SKM-1 (cell line): ENCODE results near the gene EXOSC10.
"Not testable (repeated sequence)": the region's sequence is repeated elsewhere in the genome, so short reads cannot be mapped to it uniquely, and the experiment has no call there.

Experiments used
- DNase-seq: peaks from one replicate; lab custom pipeline; 2025; ENCODE audit not compliant: unreplicated experiment; lab: John Stamatoyannopoulos, UW

EXOSC10 gene

DNA sequence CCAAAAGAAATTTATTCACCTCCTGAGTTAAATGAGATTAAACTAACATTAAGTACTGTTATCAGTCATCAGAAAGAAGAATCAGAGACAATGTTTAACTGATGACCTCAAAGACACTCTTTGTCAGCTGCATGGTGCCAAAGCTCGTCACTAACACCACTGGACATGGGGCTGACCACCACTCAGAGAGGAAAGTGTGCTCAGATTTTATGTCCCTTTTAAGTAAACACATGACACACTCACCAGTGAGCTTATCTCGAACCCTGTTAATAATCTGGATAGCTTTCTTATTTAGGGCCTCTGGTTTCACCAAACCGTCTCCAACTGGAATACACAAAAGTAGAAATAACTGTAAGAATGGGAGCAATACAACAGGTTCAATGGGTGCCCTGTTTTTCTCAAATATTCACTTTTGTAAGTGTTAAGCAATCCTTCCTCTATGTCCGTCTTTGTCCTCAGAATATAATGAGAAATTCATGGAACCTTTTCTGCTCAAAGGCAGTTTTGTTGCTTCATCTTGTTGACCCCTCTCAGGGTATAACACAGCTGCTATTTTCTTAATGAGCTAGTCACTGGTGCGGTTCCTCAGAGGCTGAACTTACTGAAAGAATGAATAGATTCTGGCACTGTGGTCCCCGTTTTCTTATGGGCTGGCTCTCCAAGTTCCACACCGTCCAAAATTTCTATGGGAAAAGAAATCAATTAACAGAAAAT lies 9.5 kb upstream of the EXOSC10 start:
- DNase-seq, result no peak

DNA sequence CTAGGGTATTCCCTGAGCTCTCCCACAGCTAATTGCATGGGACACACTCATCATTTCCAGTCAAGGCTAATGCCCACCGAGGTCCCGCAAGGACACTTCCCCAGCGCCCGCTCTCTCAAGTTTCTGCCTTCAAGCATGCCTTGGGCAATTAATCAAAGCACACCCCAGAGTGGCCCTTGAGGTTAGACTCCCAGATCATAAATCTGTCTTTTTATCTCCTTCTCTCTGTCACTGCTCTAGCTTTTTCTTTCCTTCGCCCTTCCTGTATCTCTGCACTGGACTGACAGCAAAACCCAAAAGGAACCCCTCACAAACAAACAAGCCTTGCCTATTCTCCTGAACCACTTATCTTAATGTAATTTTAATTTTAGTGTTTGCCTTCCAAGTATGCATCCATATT lies 7.9 kb upstream of the EXOSC10 start:
- DNase-seq, result no peak

DNA sequence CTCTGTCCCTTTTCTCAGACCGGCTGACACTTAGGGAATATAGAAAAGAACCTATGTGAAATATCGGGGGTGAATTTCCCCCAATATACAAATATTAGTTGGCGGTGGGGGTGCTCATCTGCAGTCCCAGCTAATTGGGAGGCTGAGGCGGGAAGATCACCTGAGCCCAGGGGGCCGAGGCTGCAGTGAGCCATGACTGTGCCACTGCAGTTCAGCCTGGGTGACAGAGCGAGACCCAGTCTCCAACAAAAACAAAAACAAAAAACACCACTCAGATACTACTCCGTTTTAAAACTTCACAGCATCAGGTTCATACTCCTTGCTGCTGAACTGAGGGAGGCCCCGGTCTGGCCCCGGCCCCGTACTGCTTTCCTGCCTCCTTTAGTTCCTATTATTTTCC lies 5.9 kb upstream of the EXOSC10 start:
- no peak for DNase-seq

DNA sequence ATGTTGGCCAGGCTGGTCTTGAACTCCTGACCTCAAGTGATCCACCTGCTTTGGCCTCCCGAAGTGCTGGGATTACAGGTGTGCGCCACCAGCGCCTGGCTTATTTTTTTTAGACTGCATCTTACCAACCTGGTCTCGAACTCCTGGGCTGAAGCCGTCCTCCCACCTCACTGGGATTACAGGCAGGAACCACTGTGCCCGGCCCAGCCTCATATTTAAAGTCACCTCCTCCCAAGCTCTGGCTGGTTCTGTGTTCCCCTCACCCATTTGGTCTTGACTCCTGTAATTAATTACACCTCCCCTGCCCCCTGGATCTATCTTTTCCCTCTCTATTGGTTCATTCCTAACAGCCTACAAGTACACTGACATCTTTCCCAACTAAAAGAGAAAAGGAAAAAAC lies 1.7 kb upstream of the EXOSC10 start:
- no peak for DNase-seq

DNA sequence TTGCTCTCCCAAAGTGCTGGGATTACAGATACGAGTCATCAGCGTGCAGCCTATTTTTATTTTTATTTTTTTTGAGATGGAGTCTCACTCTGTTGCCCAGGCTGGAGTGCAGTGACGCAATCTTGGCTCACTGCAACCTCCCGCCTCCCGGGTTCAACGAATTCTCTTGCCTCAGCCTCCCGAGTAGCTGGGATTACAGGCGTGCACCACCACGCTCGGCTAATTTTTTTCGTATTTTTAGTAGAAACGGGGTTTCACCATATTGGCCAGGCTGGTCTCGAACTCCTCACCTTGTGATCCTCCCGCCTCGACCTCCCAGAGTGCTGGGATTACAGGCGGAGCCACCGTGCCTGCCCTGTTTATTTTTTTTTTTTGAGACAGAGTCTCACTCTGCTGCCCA lies 1.1 kb upstream of the EXOSC10 start:
- not testable (repeated sequence) for DNase-seq

DNA sequence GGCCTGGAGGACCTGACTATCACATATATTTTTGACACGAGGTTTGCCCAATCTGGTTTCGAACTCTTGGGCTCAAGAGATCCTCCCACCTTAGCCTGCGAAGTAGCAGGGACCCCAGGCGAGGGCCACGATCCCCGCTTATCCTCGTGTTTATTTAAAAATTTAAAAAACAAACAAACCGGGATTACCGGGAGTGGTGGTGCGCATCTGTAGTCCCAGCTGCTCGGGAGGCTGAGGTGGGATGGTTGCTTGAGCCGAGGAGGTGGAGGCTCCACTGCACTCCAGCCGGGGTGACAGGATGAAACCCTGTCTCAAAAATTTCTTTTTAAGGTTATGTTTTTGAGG lies 452 bp upstream of the EXOSC10 start:
- DNase-seq, result no peak

DNA sequence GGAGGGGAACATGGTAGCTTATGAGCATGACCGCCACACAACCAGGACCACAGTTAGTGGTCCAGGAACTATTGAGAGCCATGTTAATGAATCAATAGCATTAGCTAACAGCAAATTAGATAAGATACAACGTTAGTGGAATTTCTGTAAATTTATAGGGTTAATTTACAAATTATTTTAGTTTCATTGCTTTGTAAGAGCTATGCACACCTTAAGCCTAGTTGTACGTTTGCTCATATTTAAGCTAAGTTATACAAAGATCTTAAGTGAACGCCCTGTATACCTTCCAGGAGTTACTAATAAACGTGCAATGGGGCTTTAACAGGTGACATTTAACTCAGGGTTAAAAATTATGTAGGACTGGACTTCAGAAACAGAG lies 749 bp downstream of the EXOSC10 start:
- DNase-seq, result no peak

DNA sequence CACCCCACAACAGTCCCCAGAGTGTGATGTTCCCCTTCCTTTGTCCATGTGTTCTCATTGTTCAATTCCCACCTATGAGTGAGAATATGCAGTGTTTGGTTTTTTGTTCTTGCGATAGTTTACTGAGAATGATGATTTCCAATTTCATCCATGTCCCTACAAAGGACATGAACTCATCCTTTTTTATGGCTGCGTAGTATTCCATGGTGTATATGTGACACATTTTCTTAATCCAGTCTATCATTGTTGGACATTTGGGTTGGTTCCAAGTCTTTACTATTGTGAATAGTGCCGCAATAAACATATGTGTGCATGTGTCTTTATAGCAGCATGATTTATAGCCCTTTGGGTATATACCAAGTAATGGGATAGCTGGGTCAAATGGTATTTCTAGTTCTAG lies 15.9 kb downstream of the EXOSC10 start:
- not testable (repeated sequence) for DNase-seq

DNA sequence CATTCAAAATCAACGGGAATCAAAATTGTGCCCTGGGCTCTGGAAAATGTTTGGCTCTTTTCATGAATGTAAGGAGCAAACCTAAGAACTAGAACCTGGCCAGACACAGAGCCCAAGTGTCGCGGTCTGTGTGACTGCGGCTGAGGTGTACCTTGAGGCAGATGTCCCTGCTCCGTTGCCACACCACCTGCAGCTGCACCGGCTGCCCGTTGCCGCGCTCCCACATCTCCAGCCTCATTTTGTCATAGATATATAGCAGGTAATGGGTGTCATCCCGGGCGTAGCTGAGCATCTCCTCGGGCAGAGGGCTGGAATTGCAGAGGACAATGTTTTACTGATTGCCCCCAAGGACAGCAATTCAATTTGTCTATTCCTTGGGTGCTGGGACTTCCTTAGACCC lies 18.7 kb downstream of the EXOSC10 start:
- DNase-seq, result no peak

DNA sequence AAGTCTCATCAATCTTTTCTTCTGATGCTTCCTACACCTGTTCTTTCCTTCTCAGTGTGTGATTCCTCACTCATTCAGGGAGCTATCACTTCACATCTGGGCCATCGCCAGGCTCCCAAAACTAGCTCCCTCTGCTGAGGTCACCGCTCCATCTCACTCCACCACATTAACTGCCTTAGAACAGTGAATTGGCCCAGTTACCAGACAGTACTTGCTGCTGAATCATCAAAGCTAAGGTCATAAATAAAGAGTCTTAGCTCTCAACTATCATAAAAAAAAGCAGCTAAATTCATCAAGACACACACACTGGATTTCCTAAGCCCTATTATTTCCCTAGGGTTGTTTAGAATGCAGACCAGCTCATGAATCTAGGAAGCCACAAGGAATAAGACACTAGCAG lies 21.0 kb downstream of the EXOSC10 start:
- no peak for DNase-seq

DNA sequence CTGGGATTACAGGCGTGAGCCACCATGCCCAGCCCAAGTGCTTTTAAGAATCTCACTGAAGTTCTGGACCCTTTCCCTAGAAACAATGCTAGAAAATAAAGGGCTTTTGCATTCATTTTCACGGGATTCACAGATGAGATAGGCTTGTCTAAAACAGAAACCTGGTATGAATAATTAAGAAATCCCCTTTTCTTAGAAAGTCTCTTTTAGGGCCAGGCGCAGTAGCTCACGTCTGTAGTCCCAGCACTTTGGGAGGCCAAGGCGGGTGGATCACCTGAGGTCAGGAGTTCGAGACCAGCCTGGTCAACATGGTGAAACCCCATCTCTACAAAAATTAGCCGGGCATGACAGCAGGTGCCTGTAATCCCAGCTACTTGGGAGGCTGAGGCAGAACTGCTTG lies 26.3 kb downstream of the EXOSC10 start:
- not testable (repeated sequence) for DNase-seq

DNA sequence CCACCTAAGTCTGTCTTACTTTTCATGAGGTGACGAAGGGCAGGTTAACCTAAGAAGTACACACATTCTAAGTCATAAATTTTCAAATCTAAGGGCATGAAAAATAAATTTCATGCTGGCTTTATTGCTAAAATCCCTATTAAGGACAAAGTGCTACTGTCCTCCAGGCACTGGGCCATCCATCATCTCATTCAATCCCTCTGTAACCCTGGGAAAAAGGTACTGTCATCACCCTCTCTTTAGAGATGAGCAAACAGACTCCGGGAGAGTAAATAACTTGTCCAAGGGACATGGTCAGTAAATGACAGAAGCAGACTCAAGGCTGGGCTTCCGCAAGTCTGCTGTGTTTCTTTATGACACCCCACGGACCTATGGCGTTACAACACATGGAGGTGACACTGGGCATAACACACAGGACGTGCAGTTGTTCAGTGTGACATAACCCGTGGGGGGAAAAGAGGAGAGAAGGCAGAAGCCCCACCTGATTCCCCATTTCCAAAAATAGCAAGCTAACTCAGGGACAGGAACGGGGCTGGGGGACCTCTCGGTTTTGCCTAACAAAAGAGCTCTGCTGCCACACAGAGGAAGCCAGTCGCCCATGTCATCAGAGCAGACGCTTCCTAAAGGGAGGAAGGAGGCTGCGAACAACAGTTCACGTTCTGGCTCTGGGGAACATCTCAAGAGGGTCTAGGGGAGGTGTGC lies 27.3 kb downstream of the EXOSC10 start:
- DNase-seq, result no peak

DNA sequence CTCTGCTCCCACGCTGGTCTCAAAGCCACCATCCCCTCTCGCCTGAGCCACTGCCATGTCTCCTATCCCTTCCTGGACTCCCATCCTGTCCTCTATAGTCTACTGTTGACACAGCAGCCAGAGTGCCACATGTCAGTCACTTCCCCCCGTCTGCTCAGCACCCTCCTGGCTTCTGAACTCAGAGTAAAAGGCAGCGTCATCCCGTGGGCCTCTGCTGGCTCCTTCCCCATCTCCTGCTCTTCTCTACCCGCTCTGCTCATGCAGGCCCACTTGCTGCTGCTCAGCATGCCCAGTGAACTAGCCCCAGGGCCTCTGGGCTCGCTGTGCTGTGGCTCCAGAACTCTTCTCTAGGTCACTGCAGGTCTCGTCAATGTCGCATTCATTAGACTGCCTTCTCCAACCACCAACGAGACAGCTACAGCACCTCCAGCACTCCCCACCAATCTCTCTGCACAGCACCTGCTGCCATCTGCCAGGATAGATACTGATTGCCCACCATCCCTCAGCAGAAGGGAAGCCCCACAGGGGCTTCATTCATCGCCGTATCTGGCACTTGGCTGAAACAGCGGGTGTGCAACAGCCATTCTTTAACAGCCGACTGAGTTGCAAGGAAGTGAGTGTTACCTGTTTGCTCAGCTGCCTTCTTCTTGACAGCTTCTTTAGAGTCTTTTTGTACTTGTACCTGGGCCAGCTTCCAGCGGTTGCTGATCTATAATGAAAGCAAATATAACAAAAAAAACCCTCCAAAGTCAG lies 28.0 kb downstream of the EXOSC10 start:
- no peak for DNase-seq

DNA sequence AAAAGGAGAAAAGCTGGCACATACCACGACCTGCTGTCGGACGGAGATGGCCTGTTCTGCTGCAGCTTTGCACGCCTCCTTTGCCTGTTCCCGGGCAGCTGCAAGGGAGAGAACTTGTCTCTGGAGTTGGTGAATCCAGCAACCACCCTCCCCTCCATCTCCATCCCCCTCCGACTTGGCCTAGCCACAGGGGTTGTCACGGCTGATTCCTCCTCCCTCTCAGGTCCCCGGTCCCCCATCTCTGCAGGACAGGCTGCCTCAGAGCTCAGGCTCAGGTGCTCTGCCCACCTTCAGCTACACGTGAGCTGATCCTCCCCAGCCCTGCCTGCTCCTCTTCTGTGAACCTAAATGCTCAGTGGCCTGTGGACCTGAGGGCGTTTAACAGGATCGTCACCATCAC lies 28.8 kb downstream of the EXOSC10 start:
- DNase-seq, result no peak

DNA sequence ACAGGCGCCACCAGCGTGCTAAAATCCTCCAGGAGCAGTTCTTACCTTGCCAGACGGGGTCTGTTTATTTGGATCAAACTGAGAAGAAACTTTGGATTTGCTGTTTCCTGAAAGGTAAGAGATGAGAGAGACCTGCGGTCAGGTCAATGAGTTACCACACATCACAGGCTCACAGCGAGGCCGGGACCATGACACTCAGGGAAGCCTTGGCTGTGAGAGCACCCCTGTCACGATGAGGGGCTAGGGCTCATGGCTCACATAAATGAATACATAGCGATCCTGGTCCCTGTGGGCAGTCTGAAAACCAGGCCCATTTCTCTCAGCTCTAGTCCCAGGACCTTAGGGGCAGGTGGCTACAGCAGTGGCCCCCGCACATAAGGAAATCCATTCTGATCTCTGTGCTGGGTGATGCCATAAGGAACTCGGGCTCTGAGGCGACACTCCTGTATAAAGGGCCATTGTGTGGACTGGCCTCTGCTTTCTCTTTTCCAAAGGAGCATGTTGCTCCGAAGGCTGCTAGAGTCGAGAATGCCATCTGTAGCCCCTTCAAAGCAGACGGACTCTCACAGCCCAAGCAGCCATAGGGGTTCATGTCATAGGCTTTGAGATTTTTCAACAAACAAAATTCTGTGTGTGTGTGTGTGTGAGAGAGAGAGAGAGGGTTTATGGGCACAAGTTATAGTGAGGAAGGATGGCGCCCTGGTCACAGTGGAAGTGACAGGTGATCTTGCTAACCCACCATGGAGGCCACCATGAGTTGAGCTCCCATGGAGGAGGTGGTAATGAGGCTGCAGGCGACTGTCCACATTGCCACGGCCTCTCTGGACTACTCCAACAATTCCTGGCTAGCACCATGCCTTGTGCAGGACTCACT lies 30.8 kb downstream of the EXOSC10 start:
- no peak for DNase-seq

DNA sequence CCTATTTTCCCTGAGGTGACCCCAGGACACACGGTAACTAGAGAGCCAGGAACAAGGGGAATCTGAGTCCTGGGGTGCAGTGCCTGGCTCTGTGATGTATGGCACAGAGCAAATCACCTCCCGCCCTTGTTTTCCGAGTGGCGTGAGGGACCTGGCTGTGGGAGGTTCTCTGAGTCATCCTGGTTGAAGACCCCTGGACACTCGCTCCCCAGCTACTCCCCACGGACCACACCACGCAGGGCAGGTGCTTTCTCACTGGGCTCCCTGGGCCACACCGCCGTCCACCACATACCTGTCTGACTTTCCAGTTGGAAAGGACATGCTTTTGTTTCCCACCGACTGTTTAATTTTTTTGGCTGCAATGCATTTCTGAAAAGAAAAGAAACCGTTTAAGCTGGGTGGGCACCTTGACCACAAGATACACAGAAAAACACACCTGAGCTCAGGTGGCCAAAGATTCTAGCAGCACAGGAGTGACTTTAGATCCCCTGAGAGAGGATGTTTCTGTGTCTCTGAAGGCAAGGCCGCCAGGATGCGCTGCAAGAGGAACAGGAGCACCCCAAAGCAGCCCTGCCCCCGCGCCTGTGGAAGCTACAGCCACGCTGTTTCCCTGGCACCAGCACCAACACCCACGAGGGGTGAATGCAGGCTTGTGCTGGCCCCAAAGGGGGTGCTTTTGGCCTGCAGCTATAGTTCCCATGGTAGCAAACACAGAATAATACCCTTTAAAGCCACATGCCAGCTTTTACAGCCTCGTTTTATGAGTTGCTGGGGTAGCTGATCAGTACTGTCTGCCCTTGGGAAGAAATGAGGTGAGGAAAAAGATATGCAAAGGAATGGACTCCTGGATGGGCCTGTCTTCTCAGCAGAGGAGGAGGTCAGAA lies 31.7 kb downstream of the EXOSC10 start:
- DNase-seq, result no peak

DNA sequence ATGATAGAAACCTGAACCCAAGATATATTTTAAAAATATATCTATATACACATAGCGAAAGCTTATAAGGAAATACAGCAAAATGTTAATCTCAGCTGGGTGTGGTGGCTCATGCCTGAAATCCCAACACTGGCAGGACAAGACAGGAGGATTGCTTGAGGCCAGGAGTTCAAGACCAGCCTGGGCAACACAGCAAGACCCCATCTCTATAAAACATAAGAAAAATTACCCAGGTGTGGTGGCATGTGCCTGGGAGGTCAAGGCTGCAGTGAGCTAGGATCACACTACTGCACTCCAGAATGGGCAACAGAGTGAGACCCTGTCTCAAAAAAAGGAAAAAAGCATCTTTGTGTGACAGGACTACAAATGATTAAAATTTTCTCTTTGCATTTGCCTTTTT lies 33.9 kb downstream of the EXOSC10 start:
- no peak for DNase-seq

DNA sequence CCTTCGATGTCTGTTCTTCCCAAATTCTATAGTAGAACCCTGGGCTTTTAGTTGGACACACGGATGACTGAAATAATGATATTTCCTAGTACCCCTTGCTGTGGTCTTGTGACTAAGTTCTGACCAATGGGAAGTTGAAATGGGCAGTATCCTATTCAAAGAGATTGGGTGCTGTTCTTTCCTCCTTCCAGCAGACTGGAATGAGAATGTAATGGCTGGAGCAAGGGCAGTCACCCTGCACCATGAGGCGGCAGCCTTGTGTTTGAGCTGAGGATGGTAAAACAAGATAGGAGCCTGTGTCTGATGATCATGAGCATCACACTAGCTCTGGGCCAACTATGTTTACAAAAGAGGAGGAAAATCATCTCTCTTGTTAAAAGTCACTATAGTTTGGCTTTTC lies 34.7 kb downstream of the EXOSC10 start:
- DNase-seq, result no peak

DNA sequence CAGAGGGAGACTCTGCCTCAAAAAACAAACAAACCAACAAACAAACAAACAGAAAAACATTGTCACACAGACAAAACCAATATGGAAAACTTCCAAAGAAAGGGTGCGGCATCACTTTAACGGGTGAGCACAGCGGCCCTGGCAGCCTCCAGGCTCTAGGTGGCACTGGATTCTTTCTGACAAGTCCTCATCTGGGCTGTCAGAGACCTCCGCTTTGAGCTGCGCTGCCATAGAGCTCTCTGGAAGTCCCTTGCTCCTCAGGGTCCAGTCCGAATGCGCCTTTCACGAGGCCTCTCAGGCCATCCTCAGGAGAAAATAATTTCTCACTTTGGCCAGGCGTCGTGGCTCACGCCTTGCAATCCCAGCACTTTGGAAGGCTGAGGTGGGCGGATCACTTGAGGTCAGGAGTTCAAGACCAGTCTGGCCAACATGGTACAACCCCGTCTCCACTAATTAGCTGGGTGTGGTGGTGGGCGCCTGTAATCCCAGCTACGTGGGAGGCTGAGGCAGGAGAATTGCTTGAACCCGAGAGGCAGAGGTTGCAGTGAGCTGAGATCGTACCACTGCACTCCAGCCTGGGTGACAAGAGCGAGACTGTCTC lies 35.6 kb downstream of the EXOSC10 start:
- DNase-seq, result not testable (repeated sequence)

DNA sequence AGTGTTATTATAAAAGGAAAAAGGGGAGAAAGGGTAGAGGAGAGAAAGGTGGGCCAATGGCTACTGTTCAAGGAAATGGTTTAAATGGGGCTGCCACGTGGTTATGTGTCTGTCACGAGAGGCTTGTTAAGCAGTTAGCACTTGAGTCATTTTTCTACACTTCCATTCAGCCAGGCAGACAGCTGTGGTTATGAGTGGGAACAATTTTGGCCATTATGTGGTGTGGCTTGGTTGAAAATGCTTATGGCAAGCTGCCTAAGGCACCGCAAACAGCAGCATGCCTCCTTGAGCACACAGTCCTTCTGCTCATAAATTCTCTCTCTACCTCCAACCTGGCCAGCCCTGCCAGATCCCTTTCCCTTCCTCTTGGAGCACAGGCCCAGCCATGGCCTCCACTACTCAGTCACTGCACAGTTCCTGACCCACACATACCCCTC lies 36.7 kb downstream of the EXOSC10 start:
- no peak for DNase-seq
